Activated CD4-positive, alpha-beta T cell treated with anti-CD3 and anti-CD28 coated beads, Interleukin-2, amount 10 ng/mL, durations not matched to agents 7 days and 5 days (primary cell): ENCODE results near the gene NXT1. TPM values are rescaled to one million over a fixed set of nuclear protein-coding genes. Genes with fewer than 3 reads are reported as not detected.

ENCODE experiments used
- CTCF ChIA-PET: fragments of 350-600 bp; sonication (Branson Sonifier 250); formaldehyde crosslinking; loops from one replicate; lab custom pipeline; 2021; ENCODE audit warnings: antibody characterized with exemption; lab: Charles Lee
- POLR2A ChIA-PET: fragments of 350-600 bp; sonication (Branson Sonifier 250); formaldehyde crosslinking; loops from one replicate; lab custom pipeline; 2021; ENCODE audit warnings: antibody characterized with exemption; lab: Charles Lee
- DNase-seq: peaks from one replicate; pipeline ENCODE4 v3.0.0-alpha.2; 2020
- H3K27ac Mint-ChIP-seq: one replicate; pipeline ENCODE4 v1.8.0; 2021; ENCODE audit warnings: mild to moderate bottlenecking, moderate library complexity, mixed read lengths
- H3K27me3 Mint-ChIP-seq: one replicate; pipeline ENCODE4 v1.8.0; 2021; ENCODE audit warnings: mixed read lengths
- H3K36me3 Mint-ChIP-seq: one replicate; pipeline ENCODE4 v1.8.0; 2021; ENCODE audit warnings: low read depth, mixed read lengths
- H3K4me1 Mint-ChIP-seq: one replicate; pipeline ENCODE4 v1.8.0; 2021; ENCODE audit warnings: mixed read lengths
- H3K4me3 Mint-ChIP-seq: one replicate; pipeline ENCODE4 v1.8.0; 2021; ENCODE audit warnings: mild to moderate bottlenecking, moderate library complexity, mixed read lengths
- H3K9me3 Mint-ChIP-seq: one replicate; pipeline ENCODE4 v1.8.0; 2021; ENCODE audit warnings: mixed read lengths
- total RNA-seq, 2 experiments: library from RNA; stranded (reverse); gene quantifications; one replicate each; pipeline ENCODE4 v1.2.3, GENCODE V29; 2021

The NXT1 gene
- total RNA-seq, 2 experiments from 2014 or later = 28.1 to 28.2 TPM

GRCh38 chr20:23367770-23368169, 17.2 kb downstream of the NXT1 start:
- ChIA-PET POLR2A (no interaction called here), CTCF (no interaction called here)
- no peaks in the 10 kb centered on the region for H3K9me3 Mint-ChIP-seq
- H3K27me3 Mint-ChIP-seq = no peaks in the 10 kb centered on the region
- peaks cover 54% of the 10 kb centered on the region for H3K36me3 Mint-ChIP-seq
- H3K27ac Mint-ChIP-seq = no peak overlapping the region
- peaks cover 45% of the 10 kb centered on the region for H3K4me1 Mint-ChIP-seq
- no peak overlapping the region for H3K4me3 Mint-ChIP-seq
- DNase-seq = no peak

GRCh38 chr20:23368316-23369071, 17.9 kb downstream of the NXT1 start:
- H3K9me3 Mint-ChIP-seq = no peaks in the 10 kb centered on the region
- peaks cover 52% of the 10 kb centered on the region for H3K36me3 Mint-ChIP-seq
- peaks cover 38% of the 10 kb centered on the region for H3K4me1 Mint-ChIP-seq
- H3K27me3 Mint-ChIP-seq = no peaks in the 10 kb centered on the region
- no peak for DNase-seq
- no peak overlapping the region for H3K27ac Mint-ChIP-seq
- POLR2A ChIA-PET = no interaction called here
- H3K4me3 Mint-ChIP-seq = no peak overlapping the region
- CTCF ChIA-PET = no interaction called here

GRCh38 chr20:23369072-23369823, 18.7 kb downstream of the NXT1 start:
- H3K36me3 Mint-ChIP-seq = peaks cover 56% of the 10 kb centered on the region
- H3K4me1 Mint-ChIP-seq = peaks cover 31% of the 10 kb centered on the region
- DNase-seq = no peak
- H3K9me3 Mint-ChIP-seq = no peaks in the 10 kb centered on the region
- POLR2A ChIA-PET = no interaction called here
- no peak overlapping the region for H3K27ac Mint-ChIP-seq
- H3K4me3 Mint-ChIP-seq = no peak overlapping the region
- CTCF ChIA-PET = no interaction called here
- H3K27me3 Mint-ChIP-seq = no peaks in the 10 kb centered on the region

GRCh38 chr20:23370274-23370673, 19.7 kb downstream of the NXT1 start:
- DNase-seq = no peak
- Mint-ChIP-seq H3K27ac (no peak overlapping the region), H3K4me3 (no peak overlapping the region), H3K4me1 (peaks cover 20% of the 10 kb centered on the region), H3K36me3 (peaks cover 50% of the 10 kb centered on the region), H3K9me3 (no peaks in the 10 kb centered on the region), H3K27me3 (no peaks in the 10 kb centered on the region)
- ChIA-PET CTCF (interaction anchor here (1.0 to 1.1 kb wide), 2 partner anchors 12 to 51 kb away, joined by 3 to 7 read pairs; partner anchors contain the start of gene NAPB), POLR2A (no interaction called here)

- Mint-ChIP-seq H3K4me1 (peaks cover 25% of the 10 kb centered on the region), H3K4me3 (no peak overlapping the region), H3K36me3 (peaks cover 54% of the 10 kb centered on the region), H3K27me3 (no peaks in the 10 kb centered on the region), H3K27ac (no peak overlapping the region), H3K9me3 (peaks cover 2% of the 10 kb centered on the region)
- ChIA-PET CTCF (interaction anchor here (1.0 to 1.1 kb wide), 2 partner anchors 12 to 50 kb away, joined by 3 to 7 read pairs; partner anchors contain the start of gene NAPB), POLR2A (no interaction called here)
- DNase-seq = no peak
These were observed 20.3 kb downstream of the NXT1 start for GRCh38 chr20:23370873-23371272.

- ChIA-PET POLR2A (no interaction called here), CTCF (no interaction called here)
- Mint-ChIP-seq H3K9me3 (peaks cover 2% of the 10 kb centered on the region), H3K27me3 (no peaks in the 10 kb centered on the region), H3K36me3 (peaks cover 55% of the 10 kb centered on the region), H3K27ac (no peak overlapping the region), H3K4me3 (no peak overlapping the region), H3K4me1 (peaks cover 19% of the 10 kb centered on the region)
- DNase-seq = no peak
These were observed 20.9 kb downstream of the NXT1 start for GRCh38 chr20:23371496-23371895.

GRCh38 chr20:23374441-23374840, 23.9 kb downstream of the NXT1 start:
- Mint-ChIP-seq H3K9me3 (peaks cover 2% of the 10 kb centered on the region), H3K4me1 (peaks cover 5% of the 10 kb centered on the region), H3K4me3 (no peak overlapping the region), H3K27ac (no peak overlapping the region), H3K27me3 (no peaks in the 10 kb centered on the region), H3K36me3 (peaks cover 52% of the 10 kb centered on the region)
- no peak for DNase-seq
- ChIA-PET POLR2A (no interaction called here), CTCF (interaction anchor here (1.0 kb wide), 1 partner anchor 42 kb away, joined by 5 read pairs; no protein-coding TSS in a partner anchor)

GRCh38 chr20:23375827-23376226, 25.2 kb downstream of the NXT1 start:
- ChIA-PET CTCF (no interaction called here), POLR2A (no interaction called here)
- no peaks in the 10 kb centered on the region for H3K27me3 Mint-ChIP-seq
- no peak for DNase-seq
- H3K9me3 Mint-ChIP-seq = peaks cover 2% of the 10 kb centered on the region
- peak overlapping the region; percentile 15 for H3K27ac Mint-ChIP-seq
- H3K36me3 Mint-ChIP-seq = peaks cover 43% of the 10 kb centered on the region
- H3K4me3 Mint-ChIP-seq = no peak overlapping the region
- H3K4me1 Mint-ChIP-seq = peaks cover 5% of the 10 kb centered on the region

- POLR2A ChIA-PET = no interaction called here
- CTCF ChIA-PET = interaction anchor here (0.7 to 1.3 kb wide), 2 partner anchors 37 to 62 kb away, joined by 3 to 5 read pairs; no protein-coding TSS in a partner anchor
- Mint-ChIP-seq H3K36me3 (peaks cover 49% of the 10 kb centered on the region), H3K27ac (no peak overlapping the region), H3K4me3 (no peak overlapping the region), H3K4me1 (peaks cover 19% of the 10 kb centered on the region), H3K27me3 (no peaks in the 10 kb centered on the region), H3K9me3 (peaks cover 2% of the 10 kb centered on the region)
- DNase-seq = no peak
These were observed 29.2 kb downstream of the NXT1 start for GRCh38 chr20:23379772-23380171.

- Mint-ChIP-seq H3K9me3 (no peaks in the 10 kb centered on the region), H3K36me3 (peaks cover 42% of the 10 kb centered on the region), H3K4me1 (peaks cover 14% of the 10 kb centered on the region), H3K4me3 (no peak overlapping the region), H3K27ac (peak overlapping the region; percentile 26), H3K27me3 (no peaks in the 10 kb centered on the region)
- POLR2A ChIA-PET = no interaction called here
- DNase-seq = no peak
- CTCF ChIA-PET = interaction anchor here (0.9 to 1.5 kb wide), 2 partner anchors 14 to 26 kb away, joined by 3 read pairs; no protein-coding TSS in a partner anchor
These were observed 31.3 kb downstream of the NXT1 start for GRCh38 chr20:23381876-23382275.

GRCh38 chr20:23386304-23387117, 35.9 kb downstream of the NXT1 start:
- Mint-ChIP-seq H3K27ac (no peak overlapping the region), H3K4me1 (peaks cover 14% of the 10 kb centered on the region), H3K27me3 (no peaks in the 10 kb centered on the region), H3K9me3 (no peaks in the 10 kb centered on the region), H3K36me3 (peaks cover 58% of the 10 kb centered on the region), H3K4me3 (no peak overlapping the region)
- no peak for DNase-seq
- CTCF ChIA-PET = interaction anchor here (0.6 kb wide), 1 partner anchor 23 kb away, joined by 5 read pairs; no protein-coding TSS in a partner anchor
- POLR2A ChIA-PET = no interaction called here

- peaks cover 57% of the 10 kb centered on the region for H3K36me3 Mint-ChIP-seq
- no peak overlapping the region for H3K4me3 Mint-ChIP-seq
- H3K27ac Mint-ChIP-seq = no peak overlapping the region
- POLR2A ChIA-PET = no interaction called here
- CTCF ChIA-PET = no interaction called here
- no peaks in the 10 kb centered on the region for H3K27me3 Mint-ChIP-seq
- DNase-seq = no peak
- peaks cover 8% of the 10 kb centered on the region for H3K4me1 Mint-ChIP-seq
- no peaks in the 10 kb centered on the region for H3K9me3 Mint-ChIP-seq
These were observed 36.5 kb downstream of the NXT1 start for GRCh38 chr20:23387118-23387443.
